GM10266 (cell line): ENCODE measurements around the gene LDB3.
A peak's percentile ranks its signal among the peaks of the same experiment; 100 is the strongest.

Source experiments
- DNase-seq: peaks from one replicate; pipeline ENCODE4 v3.0.0; 2012; ENCODE audit errors: extremely low spot score
- TF ChIP-seq, protein P1 (sequence below): IDR thresholded peaks from 2 replicates; pipeline ENCODE4 v1.5.1; 2012; ENCODE audit warnings: mild to moderate bottlenecking, low read depth; ENCODE audit not compliant: control insufficient read depth, insufficient read depth; ENCODE audit errors: missing control alignments

Gene LDB3

GRCh38 chr10:86749854-86750253 lies 81.5 kb downstream of the LDB3 start:
- no peak for DNase-seq
- TF ChIP-seq, protein P1, sequence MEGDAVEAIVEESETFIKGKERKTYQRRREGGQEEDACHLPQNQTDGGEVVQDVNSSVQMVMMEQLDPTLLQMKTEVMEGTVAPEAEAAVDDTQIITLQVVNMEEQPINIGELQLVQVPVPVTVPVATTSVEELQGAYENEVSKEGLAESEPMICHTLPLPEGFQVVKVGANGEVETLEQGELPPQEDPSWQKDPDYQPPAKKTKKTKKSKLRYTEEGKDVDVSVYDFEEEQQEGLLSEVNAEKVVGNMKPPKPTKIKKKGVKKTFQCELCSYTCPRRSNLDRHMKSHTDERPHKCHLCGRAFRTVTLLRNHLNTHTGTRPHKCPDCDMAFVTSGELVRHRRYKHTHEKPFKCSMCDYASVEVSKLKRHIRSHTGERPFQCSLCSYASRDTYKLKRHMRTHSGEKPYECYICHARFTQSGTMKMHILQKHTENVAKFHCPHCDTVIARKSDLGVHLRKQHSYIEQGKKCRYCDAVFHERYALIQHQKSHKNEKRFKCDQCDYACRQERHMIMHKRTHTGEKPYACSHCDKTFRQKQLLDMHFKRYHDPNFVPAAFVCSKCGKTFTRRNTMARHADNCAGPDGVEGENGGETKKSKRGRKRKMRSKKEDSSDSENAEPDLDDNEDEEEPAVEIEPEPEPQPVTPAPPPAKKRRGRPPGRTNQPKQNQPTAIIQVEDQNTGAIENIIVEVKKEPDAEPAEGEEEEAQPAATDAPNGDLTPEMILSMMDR: no peak

DNA sequence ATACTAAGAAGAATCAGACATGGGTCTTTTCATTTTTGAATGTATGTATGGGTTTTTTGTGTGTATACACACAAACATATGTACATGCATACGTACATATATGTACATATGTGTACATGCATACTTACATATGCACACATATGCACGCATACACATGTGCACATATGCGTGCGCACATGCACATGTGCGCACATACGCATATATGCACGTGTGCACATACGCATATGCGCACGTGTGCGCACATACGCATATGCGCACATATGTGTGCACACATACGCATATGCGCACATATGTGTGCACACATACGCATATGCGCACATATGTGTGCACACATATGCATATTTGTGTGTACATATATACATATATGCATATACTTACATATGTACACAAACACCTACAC lies 83.2 kb downstream of the LDB3 start:
- DNase-seq: no peak
- TF ChIP-seq, protein P1: no peak

DNA sequence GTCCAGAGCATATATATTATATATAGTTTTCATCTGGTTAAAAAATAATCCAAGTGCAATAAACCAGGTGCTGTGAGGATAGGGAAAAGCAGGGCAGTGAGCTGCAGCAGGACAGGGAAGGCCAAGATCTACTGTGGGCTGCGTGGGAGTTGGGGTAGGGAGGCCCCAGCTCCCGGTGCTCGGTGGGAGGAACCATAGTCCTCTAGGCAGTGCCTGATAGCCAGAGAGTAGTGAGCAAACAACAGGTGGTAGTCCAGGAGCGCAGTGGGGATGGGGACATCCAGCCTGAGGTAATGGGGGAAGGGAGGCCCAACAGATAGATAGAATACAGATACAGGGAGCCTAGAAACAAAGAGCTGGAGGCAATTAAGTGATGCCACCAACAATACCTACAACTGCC lies 84.0 kb downstream of the LDB3 start:
- TF ChIP-seq, protein P1: no peak
- DNase-seq: no peak

GRCh38 chr10:86753051-86753450 lies 84.7 kb downstream of the LDB3 start:
- TF ChIP-seq, protein P1: no peak

DNA sequence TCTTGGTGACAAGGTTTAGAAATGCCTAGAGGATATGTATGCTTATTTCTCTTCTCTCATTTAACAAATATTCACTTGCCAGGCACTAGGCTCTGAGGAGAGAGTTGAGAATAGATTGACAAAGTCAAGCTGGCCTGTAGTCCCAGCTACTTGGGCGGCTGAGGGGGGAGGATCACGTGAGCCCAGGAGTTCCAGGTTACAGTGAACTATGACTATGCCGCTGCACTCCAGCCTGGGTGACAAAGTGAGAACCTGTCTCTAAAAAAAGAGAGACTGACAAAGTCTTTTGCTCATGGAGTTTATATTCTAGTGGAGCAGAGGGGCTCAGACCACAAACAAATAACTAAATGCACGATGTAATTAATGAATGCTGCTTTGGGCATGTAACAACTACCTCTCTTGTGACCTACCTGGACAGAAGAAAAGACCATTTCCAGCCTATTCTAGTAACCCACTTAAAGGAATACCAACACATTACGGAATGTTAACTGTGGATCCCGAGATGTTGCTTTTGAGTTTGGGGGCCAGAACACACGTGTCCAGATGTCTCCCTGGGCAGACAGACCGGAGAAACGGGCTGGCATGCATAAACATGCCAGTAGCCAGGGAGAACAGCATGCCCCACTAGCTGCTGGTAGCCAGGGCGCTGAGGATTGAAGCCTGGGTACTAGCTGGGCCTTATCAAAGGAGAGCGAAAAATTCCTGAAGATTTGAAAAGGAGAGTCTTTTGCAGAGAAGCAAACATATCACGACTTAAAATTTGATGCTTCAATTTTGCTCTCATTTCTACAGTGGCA lies 85.5 kb downstream of the LDB3 start:
- no peak for DNase-seq
- TF ChIP-seq, protein P1: no peak

More at GRCh38 chr10:86753051-86753450, 84.7 kb downstream of the LDB3 start:
- no peak for DNase-seq

DNA sequence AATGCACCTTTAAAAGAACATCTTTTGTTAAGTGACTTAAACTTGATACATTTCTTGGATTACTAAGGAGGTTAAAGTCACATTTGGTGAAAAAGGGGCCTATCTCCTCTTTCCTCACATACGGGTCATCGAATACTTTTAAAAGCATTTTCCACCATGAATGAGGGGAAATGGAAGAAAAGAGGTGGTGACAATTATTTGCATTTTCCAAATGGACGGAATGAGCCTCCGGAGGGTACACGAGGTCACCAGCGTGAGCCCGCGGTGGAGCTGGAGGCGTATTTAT lies 87.1 kb downstream of the LDB3 start:
- TF ChIP-seq, protein P1: no peak
- no peak for DNase-seq

DNA sequence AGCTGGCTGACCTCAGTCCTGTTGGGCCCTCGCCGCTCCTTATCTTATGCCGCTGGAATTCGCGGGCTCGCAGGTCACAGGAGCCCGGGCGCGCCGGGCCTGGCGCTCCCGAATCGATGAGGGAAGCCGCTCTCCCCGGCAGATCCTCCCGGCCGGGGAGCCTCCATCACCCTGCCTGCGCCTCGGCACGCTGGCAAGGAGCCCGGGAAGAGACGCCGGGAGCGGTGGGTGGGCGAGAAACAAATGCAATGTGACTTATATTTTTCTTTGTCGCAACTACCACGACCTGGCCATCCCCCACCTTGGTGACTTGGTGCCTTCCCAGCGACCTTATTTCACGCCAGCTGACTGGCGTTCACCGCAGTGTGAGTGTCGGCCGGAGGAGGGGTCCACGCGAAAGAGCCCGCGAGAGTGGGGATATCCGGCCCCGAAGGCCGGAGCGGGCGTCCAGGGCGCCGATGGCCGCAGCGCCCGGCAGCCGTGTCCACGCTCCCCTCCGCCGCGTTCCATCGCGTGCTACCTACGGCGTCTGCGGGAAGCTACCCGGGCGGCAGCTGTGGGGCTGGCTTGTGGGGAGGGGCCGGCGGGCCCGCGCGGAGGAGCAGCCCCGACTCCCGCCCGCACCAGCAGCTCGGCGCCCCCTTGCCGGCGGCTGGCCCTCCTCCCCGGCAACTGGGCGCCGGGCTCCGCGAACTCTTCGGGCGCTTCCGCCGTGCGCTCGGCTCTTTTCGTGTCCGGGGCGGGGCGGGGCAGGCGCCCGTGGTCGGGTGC lies 87.6 kb downstream of the LDB3 start:
- TF ChIP-seq, protein P1: no peak
- DNase-seq: peak; percentile 97
